GM12878 (cell line): Measurements from ENCODE around the gene DAD1. TPM values are rescaled to one million over a fixed set of nuclear protein-coding genes. Genes with fewer than 3 reads are reported as not detected.
"Not testable (repeated sequence)": the region's sequence is repeated elsewhere in the genome, so short reads cannot be mapped to it uniquely, and the experiment has no call there.

Experiments
- ATAC-seq: fragments of 200-7000 bp; cut with Tn5 transposase; 3 replicates; pipeline ENCODE4 v1.9.1; 2020; ENCODE audit warnings: mild to moderate bottlenecking, moderate library complexity
- BruUV-seq: library from RNA; stranded (reverse); fragments of 400-500 nt; replicated peaks from 2 replicates; lab custom pipeline; 2021; lab: Mats Ljungman, UMichigan
- CTCF ChIA-PET: fragments of 300-600 bp; sonication (Branson Sonifier 250); formaldehyde crosslinking; extraction: SDS; loops from one replicate; lab custom pipeline; 2021; ENCODE audit warnings: inconsistent platforms; lab: Yijun Ruan, JAX
- POLR2A ChIA-PET: fragments of 350-600 bp; formaldehyde crosslinking; extraction: SDS; loops from one replicate; lab custom pipeline; 2021; ENCODE audit warnings: inconsistent platforms; lab: Charles Lee
- RAD21 ChIA-PET: fragments of 300-600 bp; sonication (Branson Sonifier 250); formaldehyde crosslinking; loops from one replicate; lab custom pipeline; 2023; ENCODE audit warnings: antibody characterized with exemption; ENCODE audit not compliant: unreplicated experiment; lab: Charles Lee
- SMC1A ChIA-PET: fragments of 300-600 bp; sonication (Branson Sonifier 250); formaldehyde crosslinking; loops from one replicate; lab custom pipeline; 2023; ENCODE audit not compliant: unreplicated experiment, uncharacterized antibody; lab: Charles Lee
- DNase-seq: peaks from one replicate; pipeline ENCODE4 v3.0.0-alpha.2; 2011; ENCODE audit warnings: low read depth, low spot score
- FAIRE-seq: peaks from 3 replicates; lab custom pipeline; 2011; peaks lifted over from hg19 to GRCh38; lab: Jason Lieb, UNC
- H2AFZ ChIP-seq: 2 replicates; pipeline ENCODE4 v1.6.0; 2011; ENCODE audit warnings: low read depth, low read length, control low read depth; ENCODE audit not compliant: control insufficient read depth
- H3K27ac ChIP-seq: 2 replicates; pipeline ENCODE4 v1.5.1; 2011; ENCODE audit warnings: control low read depth; ENCODE audit not compliant: control insufficient read depth, insufficient read depth
- H3K27me3 ChIP-seq, 2 experiments: replicated peaks in 1 of 2; 2 replicates each; pipeline versions ENCODE4 v1.6.0 to v1.6.1; 2011; ENCODE audit warnings: low read length in 1 of 2; ENCODE audit not compliant: control insufficient read depth in 2 of 2, insufficient read depth in 2 of 2
- H3K36me3 ChIP-seq, 2 experiments: 2 replicates each; pipeline ENCODE4 v1.5.1; 2011; ENCODE audit warnings: low read length in 1 of 2; ENCODE audit not compliant: control insufficient read depth in 2 of 2, insufficient read depth in 2 of 2
- H3K4me1 ChIP-seq: 2 replicates; pipeline ENCODE4 v1.6.1; 2011; ENCODE audit warnings: mild to moderate bottlenecking, low read length, moderate library complexity, mixed read lengths; ENCODE audit not compliant: control insufficient read depth, insufficient read depth
- H3K4me2 ChIP-seq: 2 replicates; pipeline ENCODE4 v1.6.0; 2011; ENCODE audit warnings: control low read depth; ENCODE audit not compliant: control insufficient read depth, insufficient read depth
- H3K4me3 ChIP-seq: fragments of 200-600 bp; sonication (generic); 2 replicates; pipeline ENCODE4 v1.5.1; 2016
- H3K79me2 ChIP-seq: 2 replicates; pipeline ENCODE4 v1.6.0; 2011; ENCODE audit warnings: low read length; ENCODE audit not compliant: control insufficient read depth, insufficient read depth
- H3K9ac ChIP-seq: 2 replicates; pipeline ENCODE4 v1.8.0; 2011; ENCODE audit warnings: low read length, control low read depth, mixed read lengths; ENCODE audit not compliant: control insufficient read depth, insufficient read depth
- H3K9me3 ChIP-seq: replicated peaks from 3 replicates; pipeline ENCODE4 v1.5.1; 2011; ENCODE audit warnings: mild to moderate bottlenecking, low read length; ENCODE audit not compliant: control insufficient read depth, insufficient read depth
- H4K20me1 ChIP-seq: 2 replicates; pipeline ENCODE4 v1.6.0; 2011; ENCODE audit not compliant: control insufficient read depth, insufficient read depth
- BMI1 ChIP-seq: fragments of 450-650 bp; IDR thresholded peaks from 2 replicates; pipeline ENCODE4 v1.6.1; 2016; ENCODE audit warnings: mild to moderate bottlenecking, moderate library complexity, borderline replicate concordance
- CHD1 ChIP-seq: IDR thresholded peaks from 2 replicates; pipeline ENCODE4 v1.6.1; 2012; ENCODE audit warnings: low read depth, low read length, improper control_type of control experiment
- E4F1 ChIP-seq: fragments of 450-650 bp; IDR thresholded peaks from 2 replicates; pipeline ENCODE4 v1.6.1; 2018; ENCODE audit warnings: borderline replicate concordance, mild to moderate bottlenecking; ENCODE audit not compliant: partially characterized antibody
- EGR1 ChIP-seq, 2 experiments: IDR thresholded peaks; 1 replicate in 1 of 2; 2 replicates in 1 of 2; pipeline ENCODE4 v1.6.1; 2011 to 2012; ENCODE audit warnings: low read depth in 2 of 2, low read length in 2 of 2, borderline replicate concordance in 1 of 2, mild to moderate bottlenecking in 1 of 2, moderate library complexity in 1 of 2
- JUND ChIP-seq: IDR thresholded peaks from 2 replicates; pipeline ENCODE4 v1.6.1; 2012; ENCODE audit warnings: low read depth, mild to moderate bottlenecking, low read length, improper control_type of control experiment, moderate library complexity
- NBN ChIP-seq: fragments of 450-650 bp; IDR thresholded peaks from 2 replicates; pipeline ENCODE4 v1.6.1; 2016
- NR2F1 ChIP-seq: fragments of 450-650 bp; conservative IDR thresholded peaks from 2 replicates; pipeline ENCODE4 v1.6.1; 2017; ENCODE audit warnings: mild to moderate bottlenecking
- POLR2AphosphoS2 ChIP-seq: IDR thresholded peaks from 2 replicates; pipeline ENCODE4 v1.6.1; 2011; ENCODE audit warnings: low read depth, mild to moderate bottlenecking, low read length, improper control_type of control experiment, moderate library complexity
- SIX5 ChIP-seq: IDR thresholded peaks from 2 replicates; pipeline ENCODE4 v1.6.1; 2011; ENCODE audit warnings: mild to moderate bottlenecking, low read depth, low read length, moderate library complexity; ENCODE audit not compliant: severe bottlenecking
- SMC3 ChIP-seq: IDR thresholded peaks from 2 replicates; pipeline ENCODE4 v1.6.1; 2011; ENCODE audit warnings: low read length, improper control_type of control experiment, borderline replicate concordance
- SREBF2 ChIP-seq: IDR thresholded peaks from 2 replicates; pipeline ENCODE4 v1.6.1; 2012; ENCODE audit warnings: mild to moderate bottlenecking, low read length
- SUPT20H ChIP-seq: IDR thresholded peaks from 2 replicates; pipeline ENCODE4 v1.6.1; 2011; ENCODE audit warnings: low read depth, mild to moderate bottlenecking, low read length, moderate library complexity, borderline replicate concordance; ENCODE audit not compliant: control insufficient read depth
- WGBS: methylation state at CpG from one replicate; pipeline ENCODE4 v1.1.6; 2016; ENCODE audit warnings: low lambda C conversion rate; ENCODE audit not compliant: insufficient replicate concordance, insufficient coverage; ENCODE audit errors: missing lambda C conversion rate; 5-methylcytosine and 5-hydroxymethylcytosine counted together
- in situ Hi-C: fragments of 300-500 bp; cut with MboI; formaldehyde crosslinking; loops from 9 replicates; pipeline ENCODE4 v1.14.3; 2018; ENCODE audit warnings: mixed read lengths
- intact Hi-C: fragments of 100-400 bp; cut with micrococcal nuclease; formaldehyde crosslinking; loops from one replicate; pipeline ENCODE4 v1.14.2; 2022; ENCODE audit not compliant: unreplicated experiment
- polyA plus RNA-seq, 11 experiments: library from polyadenylated mRNA; depleted of rRNA in 4 of 11; unstranded in 6 of 11; stranded (reverse) in 5 of 11; fragments of >200 nt; fragmentation: Nextera tagmentation in 4 of 11; fragmentation: Illumina TruSeq in 1 of 11; extraction: Ambion mirVana in 4 of 11; extraction: Trizol in 1 of 11; gene quantifications; 1 replicate in 1 of 11; 2 replicates in 10 of 11; pipeline versions ENCODE4 v1.2.1 to v1.2.3, GENCODE V29; 2011 to 2016; ENCODE audit warnings: inconsistent platforms in 2 of 11, missing spikeins in 2 of 11, low read depth in 1 of 11
- total RNA-seq, 4 experiments: library from RNA; depleted of rRNA in 3 of 4; stranded (reverse); fragments of >200 nt in 3 of 4; fragmentation: Illumina TruSeq in 1 of 4; extraction: Trizol in 1 of 4; gene quantifications; 2 replicates each; pipeline versions ENCODE4 v1.2.1 to v1.2.3, GENCODE V29; 2013 to 2021

The DAD1 gene
- total and polyA plus RNA-seq, 10 of the 15 experiments (the other 5 are each of a cell fraction or from before 2014, with no cell fraction given) = 161 to 920 (median 319) TPM

GRCh38 chr14:22622255-22622654 is 33.2 kb upstream of the DAD1 start:
- intact Hi-C loops (no loop called here), in situ Hi-C loops (no loop called here)
- no peaks in the 10 kb centered on the region for H3K79me2 ChIP-seq
- SMC1A ChIA-PET = no interaction called here
- FAIRE-seq (no peak), ATAC-seq (no peak)
- no peaks in the 10 kb centered on the region for H3K9me3 ChIP-seq
- WGBS = 67% methylated on average over 2 of the region's 2 CpGs
- H3K36me3 ChIP-seq = no peaks in the 10 kb centered on the region
- no peak overlapping the region for H2AFZ ChIP-seq
- no peak overlapping the region for H3K4me3 ChIP-seq
- H4K20me1 ChIP-seq = no peaks in the 10 kb centered on the region
- TF ChIP-seq EGR1 (IDR thresholded peaks at IDR 0.05; ENCODE audit: borderline replicate concordance in 1 of 2, low read depth in 2 of 2, low read length in 2 of 2) = no peak
- no peak for TF ChIP-seq NBN
- no peak for TF ChIP-seq BMI1
- TF ChIP-seq SMC3 = no peak
- TF ChIP-seq JUND = no peak
- no peak for TF ChIP-seq SREBF2
- TF ChIP-seq SUPT20H = no peak
- no peak for TF ChIP-seq CHD1
- no peak for TF ChIP-seq E4F1
- no peak for TF ChIP-seq NR2F1
- TF ChIP-seq POLR2AphosphoS2 = no peak
- TF ChIP-seq SIX5 = no peak
- TF ChIP-seq, all 136 proteins: peak for 0
- no peak for DNase-seq
- ChIA-PET RAD21 (no interaction called here), CTCF (interaction anchor here (0.6 kb wide), 2 partner anchors 282 to 848 kb away, joined by 3 read pairs; no protein-coding TSS in a partner anchor), POLR2A (no interaction called here)
- H3K27ac ChIP-seq = no peak overlapping the region
- no peak overlapping the region for H3K4me2 ChIP-seq
- H3K9ac ChIP-seq = no peak overlapping the region
- H3K4me1 ChIP-seq = no peaks in the 10 kb centered on the region
- no peaks in the 10 kb centered on the region for H3K27me3 ChIP-seq
- no TSS peak for BruUV-seq

- H4K20me1 ChIP-seq, POLR2A ChIA-PET, ATAC-seq, RAD21 ChIA-PET, H3K79me2 ChIP-seq, H3K4me3 ChIP-seq, H3K27ac ChIP-seq, H3K36me3 ChIP-seq, BruUV-seq, in situ Hi-C loops, H3K27me3 ChIP-seq, H3K4me2 ChIP-seq, SMC1A ChIA-PET, intact Hi-C loops, FAIRE-seq, H2AFZ ChIP-seq, CTCF ChIA-PET, DNase-seq, H3K4me1 ChIP-seq, H3K9ac ChIP-seq, H3K9me3 ChIP-seq: not testable (repeated sequence)
- WGBS = 68% methylated on average over 2 of the region's 2 CpGs
Observed at GRCh38 chr14:22615765-22616164, 26.7 kb upstream of the DAD1 start.
